NCI-H774 (cell line): ENCODE measurements around the gene FKBP3.
A peak's percentile ranks its signal among the peaks of the same experiment; 100 is the strongest.
"Not testable (repeated sequence)": the region's sequence is repeated elsewhere in the genome, so short reads cannot be mapped to it uniquely, and the experiment has no call there.

Experiments used
- DNase-seq: peaks from one replicate; lab custom pipeline; 2025; lab: John Stamatoyannopoulos, UW

The FKBP3 gene

DNA sequence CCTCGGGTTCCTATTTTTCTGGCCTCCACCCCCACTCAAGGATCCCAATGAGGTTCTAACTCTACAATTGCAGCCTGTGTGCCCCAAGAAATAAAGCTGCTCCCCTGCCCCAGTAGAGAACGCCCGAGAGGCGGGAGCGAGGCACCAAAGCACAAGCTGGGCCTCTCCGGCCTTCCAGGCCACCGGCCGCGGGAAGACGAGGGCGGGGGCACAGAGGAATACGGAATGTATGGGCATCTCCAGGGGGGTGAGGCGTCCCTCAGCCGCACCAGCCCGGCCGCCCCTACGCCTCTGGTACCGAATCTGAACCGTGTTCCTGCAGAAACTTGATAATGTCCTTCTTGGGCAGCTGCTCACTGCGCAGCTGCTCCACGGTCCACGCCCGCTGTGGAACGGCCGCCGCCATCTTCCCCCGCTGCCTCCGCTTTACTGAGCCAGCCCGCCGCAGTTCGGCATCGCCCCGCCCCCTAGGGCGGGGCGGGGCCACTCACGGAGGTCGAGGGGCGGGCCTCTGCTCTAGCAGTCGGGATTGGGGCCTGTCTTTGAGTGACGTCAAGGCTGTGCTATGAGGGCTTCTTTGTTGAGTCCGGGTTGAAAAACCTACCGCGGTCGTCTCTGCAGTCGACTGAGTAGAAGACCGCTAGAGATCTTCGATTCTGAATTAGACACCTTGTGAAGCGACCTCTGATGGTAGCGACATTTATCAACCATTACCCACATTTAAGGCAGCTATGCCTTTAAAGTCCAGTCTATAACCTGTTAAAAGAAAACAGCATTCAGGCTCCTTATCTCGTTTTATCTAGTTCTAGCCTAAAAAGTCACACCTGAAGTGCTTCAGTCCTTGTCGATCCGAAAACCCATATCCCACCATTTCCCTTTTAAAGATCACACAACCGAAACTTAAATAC, at the start of gene FKBP3:
Gene FKBP3, minus strand, starts transcription at position 431 of the 908 bp plus-strand sequence. Its CDS starts 25 bp downstream, at position 406.
- DNase-seq, result peak; percentile 98

DNA sequence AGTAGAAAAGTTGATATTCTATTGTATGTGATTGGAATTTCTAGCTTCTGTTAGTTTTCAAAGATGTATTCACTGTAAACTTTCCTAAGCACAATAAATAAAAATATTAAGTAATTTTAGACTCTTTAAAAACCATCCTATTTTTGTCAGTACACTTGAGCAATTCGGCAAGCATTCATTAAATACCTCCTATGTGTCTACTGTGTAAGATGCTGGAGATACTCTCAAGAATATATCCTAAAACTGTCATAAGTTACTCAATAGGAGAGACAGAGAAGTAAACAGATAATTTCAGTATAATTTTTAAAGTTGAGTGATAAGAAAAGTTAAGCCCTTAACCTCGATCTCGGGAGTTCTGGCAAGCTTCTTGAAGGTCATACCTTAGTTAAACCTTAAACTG, 47.5 kb upstream of the FKBP3 start:
- DNase-seq, result no peak

DNA sequence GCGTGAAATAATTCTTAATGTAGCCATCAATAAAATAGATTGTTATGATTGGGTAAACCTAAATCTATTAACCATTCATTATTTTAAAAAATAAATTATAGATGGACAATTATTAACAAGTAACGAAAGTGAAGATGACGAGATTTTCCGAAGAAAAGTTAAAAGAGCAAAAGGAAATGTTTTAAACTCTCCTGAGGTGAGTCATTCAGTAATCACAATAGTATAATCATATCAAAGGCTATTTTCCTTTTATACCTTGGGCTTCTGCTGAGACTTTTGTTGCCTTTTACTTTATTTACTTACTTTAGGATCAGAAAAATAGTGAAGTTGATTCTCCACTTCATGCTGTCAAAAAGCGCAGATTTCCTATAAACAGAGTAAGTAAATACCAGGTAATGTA, 47.0 kb upstream of the FKBP3 start:
- DNase-seq, result no peak

DNA sequence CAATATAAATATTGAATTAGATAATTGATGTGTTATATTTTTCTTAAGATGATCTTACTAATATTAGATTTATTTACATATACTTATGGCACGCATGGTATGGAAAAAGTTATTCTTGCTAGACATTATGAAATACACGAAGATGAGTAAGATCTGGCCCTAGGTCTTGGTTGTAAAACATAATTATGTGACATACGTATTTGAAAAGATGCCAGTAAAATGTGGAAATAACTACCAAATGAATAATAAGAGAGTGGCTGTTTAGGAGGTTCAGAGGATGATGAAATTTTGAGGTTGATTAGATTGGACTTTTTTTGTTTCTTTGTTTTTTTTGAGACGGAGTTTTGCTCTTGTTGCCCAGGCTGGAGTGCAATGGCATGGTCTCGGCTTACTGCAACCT, 42.8 kb upstream of the FKBP3 start:
- DNase-seq, result no peak

DNA sequence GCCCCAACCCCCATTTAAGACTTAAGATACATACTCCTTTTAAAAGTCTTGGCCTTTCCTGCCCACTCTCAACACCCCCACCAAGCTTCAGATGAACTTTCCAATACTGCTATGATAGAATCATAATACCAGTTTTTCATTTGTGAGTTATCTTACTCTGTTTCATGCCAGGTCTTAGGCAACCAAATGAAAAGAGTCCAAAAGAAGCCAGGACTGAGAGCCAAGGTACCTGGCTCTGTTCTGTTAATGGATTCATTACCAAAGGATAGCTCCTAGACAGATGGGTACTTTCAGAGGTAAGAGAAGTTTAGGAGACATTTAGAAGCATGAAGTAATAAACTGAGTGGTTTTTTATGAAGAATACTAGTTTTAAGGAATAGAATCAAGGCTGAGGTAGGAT, 35.6 kb upstream of the FKBP3 start:
- no peak for DNase-seq

DNA sequence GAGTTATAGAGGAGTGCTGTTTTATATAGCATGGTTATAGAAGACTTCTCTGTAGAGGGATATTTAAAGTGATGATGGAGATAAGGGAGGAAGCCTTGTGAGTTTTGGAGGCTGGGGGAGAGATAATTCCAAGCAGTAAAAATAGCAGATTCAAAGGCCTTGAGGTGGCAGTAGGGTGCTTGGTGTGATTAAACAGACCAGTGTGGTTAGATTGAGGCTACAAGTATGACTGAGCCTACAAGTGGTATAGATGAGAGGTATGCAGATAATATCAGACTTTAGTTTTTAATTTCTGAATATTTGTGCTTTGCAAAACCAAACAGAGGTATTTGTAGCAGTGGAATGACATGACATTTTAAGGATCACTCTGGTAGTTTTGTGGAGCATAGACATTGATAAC, 21.8 kb upstream of the FKBP3 start:
- no peak for DNase-seq

DNA sequence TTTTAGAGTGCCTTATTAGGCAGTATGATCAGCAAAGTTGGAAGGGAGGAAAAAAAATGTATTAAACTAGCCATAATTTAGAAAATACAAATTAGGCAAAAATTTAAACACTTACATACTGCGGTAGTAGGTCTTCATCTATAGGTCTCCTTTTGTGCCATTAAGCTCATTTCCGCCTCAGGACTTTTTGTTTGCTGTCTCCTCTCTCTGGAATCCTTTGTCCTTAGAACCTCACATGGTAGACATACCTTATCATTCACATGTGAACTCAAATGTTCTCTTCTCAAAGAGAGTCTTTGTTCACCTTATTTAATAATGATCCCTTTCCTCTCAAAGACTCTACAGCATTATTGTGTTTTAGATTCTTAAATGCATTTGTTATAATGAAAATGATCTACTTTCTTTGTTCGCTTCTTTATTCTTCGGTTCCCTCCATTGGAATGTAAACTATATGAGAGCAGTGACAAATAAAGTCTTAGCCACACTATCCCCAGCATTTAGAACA, 16.2 kb upstream of the FKBP3 start:
- DNase-seq, result no peak

DNA sequence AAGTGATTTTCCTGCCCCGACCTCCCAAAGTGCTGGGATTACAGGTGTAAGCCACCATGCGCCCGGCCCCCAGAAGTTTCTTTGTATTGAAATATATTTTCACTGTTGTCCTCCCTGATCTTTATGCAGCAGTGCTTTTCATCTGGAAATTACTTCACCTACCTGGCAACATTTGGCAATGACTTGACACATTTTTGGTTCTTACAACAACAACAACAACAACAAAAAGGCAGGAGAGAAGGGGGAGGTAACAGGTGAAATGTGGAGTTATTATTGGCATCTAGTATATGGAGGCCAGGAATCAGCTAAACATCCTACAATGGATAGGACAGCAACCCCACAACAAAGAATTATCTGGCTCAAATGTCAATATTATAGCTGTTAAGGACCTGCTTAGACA, 15.3 kb upstream of the FKBP3 start:
- DNase-seq, result no peak

DNA sequence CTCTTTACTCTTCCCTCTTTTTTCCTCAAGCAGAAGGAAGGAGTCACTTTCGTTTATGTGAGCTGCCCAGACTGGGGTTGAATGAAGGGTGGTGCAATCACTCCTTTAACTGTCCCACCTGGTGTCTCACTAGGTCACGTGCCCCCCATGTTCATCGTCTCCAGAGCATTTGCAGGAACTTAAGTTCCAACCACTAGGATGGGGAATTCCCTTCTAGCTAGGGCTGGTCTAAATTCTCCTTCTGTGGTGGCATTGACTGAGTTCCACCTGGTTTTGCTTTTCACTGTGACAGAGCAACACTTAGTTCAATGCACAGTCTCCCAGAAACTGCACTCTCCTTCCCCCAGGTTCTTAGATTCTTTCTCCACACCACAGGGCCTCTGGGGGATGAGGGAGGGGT, 10.9 kb upstream of the FKBP3 start:
- DNase-seq, result no peak

DNA sequence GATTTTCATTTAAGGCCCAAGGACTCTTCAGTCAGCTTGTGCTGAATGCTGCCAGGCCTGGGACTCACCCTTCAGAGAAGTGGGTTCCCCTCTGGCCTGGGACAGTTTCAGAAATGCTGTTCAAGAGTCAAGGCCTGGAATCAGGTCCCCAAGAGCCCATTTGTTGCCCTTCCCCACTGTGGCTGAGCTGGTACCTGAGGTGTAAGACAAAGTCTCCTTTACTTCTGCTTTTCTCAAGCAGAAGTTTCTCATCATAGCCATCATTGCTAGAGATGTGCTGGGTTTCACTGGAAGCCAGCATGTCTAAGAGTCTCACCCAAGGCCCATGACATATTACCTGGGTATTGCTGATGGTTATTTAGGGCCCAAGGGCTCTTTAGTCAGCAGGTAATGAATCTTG, 10.4 kb upstream of the FKBP3 start:
- no peak for DNase-seq

DNA sequence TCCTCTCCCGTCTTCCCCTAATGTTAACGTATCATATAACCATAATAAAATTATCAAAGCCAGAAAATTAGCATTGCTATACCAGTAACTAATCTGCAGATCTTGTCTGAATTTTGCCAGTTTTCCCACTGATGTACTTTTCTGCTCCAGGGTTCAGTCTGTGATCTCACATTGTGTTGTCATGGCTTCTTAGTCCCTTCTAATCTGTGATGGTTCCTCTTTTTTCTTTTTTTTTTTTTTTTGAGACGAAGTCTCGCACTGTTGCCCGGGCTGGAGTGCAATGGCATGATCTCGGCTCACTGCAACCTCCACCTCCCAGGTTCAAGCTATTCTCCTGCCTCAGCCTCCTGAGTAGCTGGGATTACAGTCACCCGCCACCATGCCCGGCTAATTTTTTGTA, 7.8 kb upstream of the FKBP3 start:
- not testable (repeated sequence) for DNase-seq

DNA sequence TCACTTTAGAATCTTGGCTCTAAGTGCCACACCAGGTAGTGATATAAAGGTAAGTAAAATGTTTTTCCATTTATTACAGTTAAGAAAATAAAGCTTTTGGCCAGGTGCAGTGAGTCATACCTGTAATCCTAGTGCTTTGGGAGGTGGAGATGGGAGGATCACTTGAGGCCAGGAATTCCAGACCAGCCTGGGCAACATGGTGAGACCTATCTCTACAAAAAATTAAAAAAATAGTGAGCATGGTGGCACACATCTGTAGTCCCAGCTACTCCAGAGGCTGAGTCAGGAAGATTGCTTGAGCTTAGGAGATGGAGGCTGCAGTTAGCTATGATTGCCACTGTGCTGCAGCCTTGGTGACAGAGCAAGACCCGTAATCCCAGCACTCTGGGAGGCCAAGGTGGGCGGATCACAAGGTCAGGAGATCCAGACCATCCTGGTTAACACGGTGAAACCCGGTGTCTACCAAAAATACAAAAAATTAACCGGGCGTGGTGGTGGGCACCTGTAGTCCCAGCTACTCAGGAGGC, 6.4 kb upstream of the FKBP3 start:
- no peak for DNase-seq

DNA sequence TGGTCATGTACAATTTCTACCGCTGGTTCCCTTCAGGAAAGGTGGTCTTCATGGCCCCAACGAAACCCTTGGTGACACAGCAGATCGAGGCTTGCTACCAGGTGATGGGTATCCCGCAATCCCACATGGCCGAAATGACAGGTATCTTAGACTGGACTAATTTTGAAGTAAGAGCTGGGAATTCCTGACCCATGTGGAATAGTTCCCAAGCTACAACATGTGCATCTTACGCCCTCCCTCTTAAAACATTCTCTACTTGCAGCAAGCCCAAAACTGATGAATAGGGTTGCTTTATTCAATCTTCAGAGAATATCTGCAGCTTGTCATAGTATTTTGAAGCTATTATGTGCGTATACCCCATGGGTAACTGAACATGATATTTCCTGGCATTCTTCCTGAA, 2.1 kb upstream of the FKBP3 start:
- DNase-seq, result no peak

DNA sequence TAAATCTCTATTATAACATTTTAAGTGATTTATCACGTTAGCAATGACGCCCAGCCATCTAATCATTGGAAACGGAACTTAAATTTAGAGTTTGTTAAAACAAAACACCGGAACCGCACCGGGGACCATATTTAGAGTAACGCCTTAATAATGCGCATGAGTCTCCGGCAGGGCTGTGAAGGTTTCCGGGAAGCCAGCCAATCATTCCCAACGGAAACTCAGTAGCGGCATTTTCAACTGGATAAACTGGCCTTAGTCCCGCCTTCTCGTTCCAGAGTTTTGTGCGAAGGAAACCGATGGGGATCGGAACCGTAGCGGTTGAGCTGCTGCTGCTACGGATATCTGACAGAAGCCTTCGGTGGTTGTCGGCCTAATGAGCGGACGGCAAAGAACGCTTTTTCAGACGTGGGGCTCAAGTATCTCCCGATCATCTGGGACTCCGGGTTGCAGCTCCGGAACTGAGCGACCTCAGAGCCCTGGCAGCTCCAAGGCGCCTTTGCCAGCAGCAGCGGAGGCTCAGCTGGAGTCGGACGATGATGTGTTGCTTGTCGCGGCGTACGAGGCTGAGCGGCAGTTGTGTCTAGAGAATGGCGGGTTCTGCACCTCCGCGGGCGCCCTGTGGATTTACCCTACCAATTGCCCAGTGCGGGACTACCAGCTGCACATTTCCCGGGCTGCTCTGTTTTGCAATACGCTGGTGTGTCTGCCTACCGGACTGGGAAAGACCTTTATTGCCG, 1.5 kb upstream of the FKBP3 start, which contains the start of gene FANCM:
Gene FANCM, plus strand, starts transcription at position 272 of the 737 bp plus-strand sequence. Its CDS starts 102 bp downstream, at position 374.
- peak; percentile 94 for DNase-seq

DNA sequence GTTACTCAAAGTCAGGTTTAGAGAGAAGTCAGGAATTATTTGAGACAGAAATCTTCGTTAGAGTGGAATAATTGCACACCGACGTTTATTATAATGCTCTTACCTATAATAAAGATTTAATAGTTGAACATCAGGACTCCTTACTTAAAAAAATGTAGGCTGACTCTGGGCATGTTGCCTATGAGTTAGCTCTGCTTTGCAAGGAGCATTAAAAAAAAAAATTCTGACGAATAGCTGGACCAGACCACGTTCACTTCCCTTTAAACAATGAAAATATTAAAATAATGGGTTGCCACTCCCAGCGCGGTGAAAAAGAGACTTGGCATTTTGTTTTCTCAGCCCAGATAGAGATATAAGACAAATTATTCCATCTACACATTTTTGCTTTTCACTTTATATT, 875 bp upstream of the FKBP3 start:
- no peak for DNase-seq

DNA sequence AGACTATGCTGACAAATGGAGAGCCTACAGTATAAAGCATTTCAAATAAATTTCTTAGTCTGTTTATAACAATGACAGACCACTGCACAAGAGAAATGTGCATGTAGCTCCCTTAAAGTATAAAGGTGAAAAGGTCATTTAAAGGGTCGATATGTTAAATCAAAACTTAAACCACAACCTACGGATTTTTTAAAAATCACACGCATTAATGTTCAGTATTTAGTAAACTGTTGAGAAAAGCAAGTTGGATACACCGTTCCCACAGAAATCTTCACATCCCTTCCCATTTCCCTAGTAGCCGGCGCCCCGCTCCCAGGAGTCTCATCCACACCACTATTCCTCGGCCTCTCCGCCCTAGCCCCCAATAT, 614 bp downstream of the FKBP3 start:
- no peak for DNase-seq

DNA sequence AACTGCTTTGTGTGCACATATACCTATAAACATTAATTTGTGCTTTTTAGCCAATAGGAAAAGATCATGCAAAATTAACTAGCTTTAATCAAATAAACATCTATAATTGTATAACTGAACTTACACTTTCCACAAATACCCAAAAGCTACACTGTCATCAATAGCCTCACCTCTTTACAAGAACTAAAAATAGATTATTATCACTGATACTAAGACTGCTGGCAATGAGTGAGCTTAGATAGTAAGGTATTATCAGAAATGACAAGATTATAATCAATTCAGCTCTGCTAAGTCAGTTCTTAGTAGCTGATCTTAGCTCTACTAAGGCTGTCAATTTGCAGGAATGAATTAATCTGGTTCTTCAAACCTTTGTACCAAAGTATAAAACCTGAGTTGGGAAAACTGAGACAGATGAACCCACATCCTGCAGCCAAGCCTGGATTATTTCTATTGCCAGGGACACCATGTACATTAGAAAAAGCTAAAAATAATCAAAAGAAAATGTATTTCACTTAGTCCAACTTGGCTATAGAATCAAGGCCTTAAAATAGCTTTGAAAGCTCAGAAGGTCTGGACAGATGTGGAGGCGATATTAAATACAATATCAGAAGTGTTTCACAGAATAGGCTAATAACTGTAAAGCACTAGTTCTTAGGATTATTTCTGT, 5.2 kb downstream of the FKBP3 start:
- DNase-seq, result no peak

DNA sequence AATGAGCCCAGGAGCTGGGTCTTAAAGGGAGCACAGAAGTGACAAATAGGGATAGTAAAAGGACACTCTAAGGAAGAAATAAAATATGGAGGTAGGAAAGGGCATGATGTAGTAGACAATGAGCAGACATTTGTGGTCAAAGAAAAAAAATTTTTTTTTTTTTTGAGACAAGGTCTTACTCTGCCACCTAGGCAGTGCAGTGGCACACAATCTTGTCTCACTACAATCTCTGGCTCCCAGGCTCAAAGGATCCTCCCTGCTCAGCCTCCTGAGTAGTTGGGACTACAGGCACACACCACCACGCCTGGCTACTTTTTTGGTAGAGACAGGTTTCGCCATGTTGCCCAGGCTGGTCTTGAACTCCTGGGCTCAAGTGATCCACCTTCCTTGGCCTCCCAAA, 8.5 kb downstream of the FKBP3 start:
- no peak for DNase-seq

DNA sequence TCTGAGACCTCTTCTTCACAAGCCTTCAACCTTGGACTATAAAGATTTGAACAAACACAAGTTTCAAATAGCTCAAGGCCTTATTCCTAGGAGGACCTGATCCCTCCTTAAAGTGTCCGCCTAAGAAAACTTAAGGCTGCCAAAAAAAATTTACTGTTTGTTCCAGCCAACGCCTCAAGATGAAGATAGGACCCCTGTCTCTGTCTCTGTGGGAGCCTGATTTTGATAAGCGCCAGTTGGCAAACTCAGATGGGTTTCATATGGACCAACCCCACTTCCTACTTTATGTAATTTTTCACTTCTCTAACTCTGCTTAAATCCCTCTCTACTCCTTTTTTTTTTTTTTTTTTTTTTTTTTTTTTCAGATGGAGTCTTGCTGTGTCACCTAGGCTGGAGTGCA, 11.0 kb downstream of the FKBP3 start:
- DNase-seq, result no peak

DNA sequence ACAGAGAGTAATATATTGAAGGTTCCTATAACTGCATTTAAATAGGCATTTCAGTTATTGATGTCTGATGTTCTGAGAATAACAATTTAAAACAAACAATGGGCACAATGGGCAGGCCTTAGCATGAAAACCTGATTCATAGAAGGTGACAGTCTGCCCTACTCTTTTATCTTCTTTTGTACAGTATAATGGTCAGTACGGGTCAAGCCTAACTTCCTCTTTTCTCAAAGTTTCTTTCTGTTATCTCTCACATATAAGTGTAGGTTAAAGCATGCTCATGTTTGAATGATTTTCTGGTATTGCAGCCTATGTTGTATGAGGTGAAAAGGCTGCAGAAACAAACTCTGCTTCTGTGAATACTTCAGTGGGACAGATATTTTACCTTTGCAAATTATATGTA, 14.2 kb downstream of the FKBP3 start:
- DNase-seq, result no peak

DNA sequence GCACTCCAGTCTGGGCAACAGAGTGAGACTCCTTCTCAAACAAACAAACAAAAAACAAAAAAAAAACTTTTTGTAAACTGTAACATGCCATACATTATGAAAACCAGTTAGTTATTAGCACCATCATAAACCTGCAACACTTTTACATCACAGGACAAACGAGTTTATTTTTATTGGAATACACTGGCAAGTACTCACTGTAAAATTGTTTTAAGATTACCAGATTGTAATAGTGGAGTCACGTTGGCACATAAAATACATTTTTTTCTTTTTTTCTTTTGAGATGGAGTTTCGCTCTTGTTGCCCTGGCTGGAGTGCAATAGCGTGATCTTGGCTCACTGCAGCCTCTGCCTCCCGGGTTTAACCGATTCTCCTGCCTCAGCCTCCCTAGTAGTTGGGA, 15.7 kb downstream of the FKBP3 start:
- no peak for DNase-seq

DNA sequence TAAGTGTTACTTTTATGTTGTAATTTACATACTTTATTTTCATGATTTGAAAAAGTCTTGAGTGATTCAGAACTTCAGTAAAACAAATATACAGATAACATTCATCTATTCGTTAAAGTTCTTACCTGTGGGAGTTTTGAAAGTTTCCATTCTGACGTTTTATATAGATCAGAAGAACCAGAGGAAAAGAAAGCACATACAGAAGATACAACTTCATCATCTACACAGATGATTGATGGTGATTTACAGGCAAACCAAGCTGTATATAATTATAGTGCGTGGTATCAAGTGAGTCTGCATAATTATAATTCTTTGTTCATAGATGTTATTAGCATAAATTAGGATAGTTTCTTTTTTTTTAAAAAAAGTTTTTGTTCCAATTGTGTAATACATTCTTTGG, 20.0 kb downstream of the FKBP3 start:
- no peak for DNase-seq
